Bronchial epithelial cell (primary cell): Measurements from ENCODE around the gene RNU6-9. TPM values are rescaled to one million over a fixed set of nuclear protein-coding genes. Genes with fewer than 3 reads are reported as not detected.

ENCODE experiments used
- DNase-seq: peaks from one replicate; pipeline ENCODE4 v3.0.0-alpha.2; 2010; ENCODE audit warnings: low read depth
- FAIRE-seq: peaks from 2 replicates; lab custom pipeline; 2011; peaks lifted over from hg19 to GRCh38; lab: Jason Lieb, UNC
- H3K27me3 ChIP-seq: 2 replicates; pipeline ENCODE4 v1.5.1; 2011; ENCODE audit warnings: low read length; ENCODE audit not compliant: control insufficient read depth, insufficient read depth
- H3K36me3 ChIP-seq: 2 replicates; pipeline ENCODE4 v1.5.1; 2011; ENCODE audit warnings: low read length; ENCODE audit not compliant: control insufficient read depth, insufficient read depth
- H3K4me3 ChIP-seq: 2 replicates; pipeline ENCODE4 v1.5.1; 2011; ENCODE audit warnings: mild to moderate bottlenecking, low read depth, low read length, control low read depth
- CTCF ChIP-seq: IDR thresholded peaks from 2 replicates; pipeline ENCODE4 v1.5.1; 2011; ENCODE audit warnings: mild to moderate bottlenecking, moderate library complexity, low read length, control low read depth, inconsistent platforms; ENCODE audit not compliant: insufficient read depth, severe bottlenecking
- total RNA-seq: library from RNA; depleted of rRNA; stranded (reverse); fragments of >200 nt; gene quantifications from 2 replicates; pipeline ENCODE4 v1.2.1, GENCODE V29; 2014

RNU6-9 gene
- total RNA-seq, 1 donor from 2014 or later: not detected

- Histone ChIP-seq H3K27me3 (peaks cover 15% of the 10 kb centered on the region), H3K36me3 (no peaks in the 10 kb centered on the region), H3K4me3 (no peak within 1 kb of the TSS)
- no peak for DNase-seq
- FAIRE-seq: no peak
- peak; percentile 63 for TF ChIP-seq CTCF
Measured at GRCh38 chr19:917323-918151, 24.3 kb downstream of the RNU6-9 start, which contains the start of gene KISS1R. KISS1R (plus strand) TSS chr19:917333; CDS start chr19:917503, 170 bp downstream.

GRCh38 chr19:918152-918437 lies 24.8 kb downstream of the RNU6-9 start:
- DNase-seq (no peak), FAIRE-seq (no peak)
- no peaks in the 10 kb centered on the region for H3K36me3 ChIP-seq
- no peak overlapping the region for H3K4me3 ChIP-seq
- no peak for TF ChIP-seq CTCF
- peaks cover 15% of the 10 kb centered on the region for H3K27me3 ChIP-seq

- Histone ChIP-seq H3K36me3 (no peaks in the 10 kb centered on the region), H3K4me3 (no peak overlapping the region), H3K27me3 (peaks cover 15% of the 10 kb centered on the region)
- no peak for TF ChIP-seq CTCF
- no peak for DNase-seq
- no peak for FAIRE-seq
Measured at GRCh38 chr19:918481-919198, 25.4 kb downstream of the RNU6-9 start.

- Histone ChIP-seq H3K4me3 (peak overlapping the region; percentile 23), H3K36me3 (no peaks in the 10 kb centered on the region), H3K27me3 (peaks cover 15% of the 10 kb centered on the region)
- no peak for TF ChIP-seq CTCF
- FAIRE-seq: no peak
- peak; percentile 30 for DNase-seq
Measured at GRCh38 chr19:919199-920050, 26.1 kb downstream of the RNU6-9 start.

- peak overlapping the region; percentile 23 for H3K4me3 ChIP-seq
Measured at GRCh38 chr19:920051-920864, 27.0 kb downstream of the RNU6-9 start.

More at GRCh38 chr19:920051-920864, 27.0 kb downstream of the RNU6-9 start:
- H3K36me3 ChIP-seq: no peaks in the 10 kb centered on the region
- DNase-seq (no peak), FAIRE-seq (no peak)
- peak; percentile 1 for TF ChIP-seq CTCF
- peaks cover 15% of the 10 kb centered on the region for H3K27me3 ChIP-seq
